HG03066 (cell line): ENCODE results near the gene IL18RAP.

Experiments
- ATAC-seq: cut with Tn5 transposase; IDR thresholded peaks from one replicate; pipeline ENCODE4 v1.9.1; 2021; ENCODE audit warnings: low read depth; ENCODE audit not compliant: unreplicated experiment

The IL18RAP gene

GRCh38 chr2:102492006-102492405 is 69.0 kb downstream of the IL18RAP start:
- ATAC-seq = no peak

- ATAC-seq = no peak
Measured at GRCh38 chr2:102494570-102494969, 71.6 kb downstream of the IL18RAP start.

- ATAC-seq = no peak
Measured at GRCh38 chr2:102498414-102498813, 75.5 kb downstream of the IL18RAP start.

GRCh38 chr2:102499558-102499957 is 76.6 kb downstream of the IL18RAP start:
- ATAC-seq = no peak
